GM19452 (cell line): ENCODE measurements around the gene ADSS2.
"Not testable (repeated sequence)": the region's sequence is repeated elsewhere in the genome, so short reads cannot be mapped to it uniquely, and the experiment has no call there.

ENCODE experiments used
- ATAC-seq: cut with Tn5 transposase; IDR thresholded peaks from one replicate; pipeline ENCODE4 v1.9.1; 2021; ENCODE audit not compliant: unreplicated experiment

The ADSS2 gene

DNA sequence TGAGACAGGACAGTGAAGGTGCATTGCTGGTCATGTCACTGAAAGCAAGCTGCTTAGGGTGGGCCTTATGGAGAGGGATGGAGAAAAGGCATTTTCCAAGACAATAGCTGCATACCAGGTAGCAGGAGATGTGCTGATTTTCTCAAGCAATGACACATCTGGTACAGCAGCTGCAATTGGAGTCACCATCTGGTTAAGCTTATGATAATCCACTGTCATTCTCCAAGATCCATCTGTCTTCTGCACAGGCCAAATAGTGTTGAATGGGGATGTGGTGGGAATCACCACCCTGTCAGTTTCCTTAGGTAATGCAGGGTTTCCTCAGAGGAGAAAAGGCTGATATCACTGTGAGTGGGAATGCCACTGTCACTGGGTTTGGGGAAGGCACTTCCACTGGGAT, 54.6 kb downstream of the ADSS2 start:
- ATAC-seq, result no peak

DNA sequence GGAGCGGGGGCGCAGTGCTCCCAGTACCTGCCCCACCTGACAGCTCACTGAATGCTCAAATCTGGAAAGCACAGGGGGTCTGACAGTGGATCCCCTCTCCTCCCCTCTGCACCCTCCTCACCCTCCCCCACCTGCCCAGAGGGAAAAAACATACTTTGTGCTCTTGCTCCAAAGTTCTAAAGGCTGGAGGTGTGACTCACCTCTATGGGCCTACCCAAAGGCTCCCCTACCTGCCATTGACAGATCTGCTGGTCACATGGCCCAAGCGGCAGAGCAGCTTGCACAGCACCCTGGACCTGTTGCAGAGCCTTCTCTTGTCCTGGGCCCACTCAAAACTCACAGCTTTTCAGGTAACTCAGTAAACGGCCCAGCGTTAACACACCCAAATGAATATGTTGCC, 55.7 kb downstream of the ADSS2 start:
- no peak for ATAC-seq

DNA sequence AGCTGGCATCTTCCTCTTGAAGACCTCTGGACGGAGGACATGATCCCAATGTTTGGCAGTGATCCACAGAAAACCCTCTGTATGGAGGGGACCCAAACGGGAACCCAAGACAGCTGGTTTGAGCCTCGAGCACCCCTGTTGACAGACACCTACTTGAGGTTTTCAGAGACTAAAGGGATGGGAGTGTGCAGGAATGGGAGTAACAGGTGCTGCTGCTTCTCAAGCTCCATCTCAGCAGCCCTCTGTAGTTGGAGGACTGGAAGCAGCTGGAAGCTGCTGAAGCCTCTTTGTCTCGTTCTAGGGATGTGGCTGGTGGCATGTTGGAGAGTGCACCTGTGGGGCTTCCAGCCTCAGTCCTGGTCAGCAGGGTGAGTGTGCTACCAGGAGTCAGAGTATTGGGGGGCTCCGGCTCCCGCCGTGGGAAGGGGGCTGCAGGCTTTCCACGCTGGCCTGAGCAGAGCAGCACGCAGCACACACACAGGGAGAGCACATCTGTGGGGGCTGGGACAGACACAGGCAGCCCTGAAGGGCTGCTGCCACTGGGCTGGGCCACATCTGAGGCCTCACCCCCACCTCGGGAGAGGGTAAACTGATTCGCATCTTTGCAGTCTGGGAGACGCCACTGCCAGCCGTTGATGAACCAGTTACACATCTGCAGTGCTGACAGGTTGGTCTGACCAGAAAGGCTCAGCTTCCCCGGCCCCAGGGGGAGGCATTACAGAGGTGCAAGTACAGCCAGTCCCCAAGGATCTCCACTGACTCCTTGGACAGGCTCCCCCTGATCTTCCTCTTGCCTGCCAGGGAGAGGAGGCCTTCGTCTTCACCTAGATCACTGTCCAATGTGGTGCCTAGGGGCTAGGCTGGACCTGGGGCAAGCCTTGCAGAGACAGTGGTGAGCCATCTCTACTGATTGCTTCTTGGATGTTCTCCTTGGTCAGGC, 56.6 kb downstream of the ADSS2 start:
- no peak for ATAC-seq

DNA sequence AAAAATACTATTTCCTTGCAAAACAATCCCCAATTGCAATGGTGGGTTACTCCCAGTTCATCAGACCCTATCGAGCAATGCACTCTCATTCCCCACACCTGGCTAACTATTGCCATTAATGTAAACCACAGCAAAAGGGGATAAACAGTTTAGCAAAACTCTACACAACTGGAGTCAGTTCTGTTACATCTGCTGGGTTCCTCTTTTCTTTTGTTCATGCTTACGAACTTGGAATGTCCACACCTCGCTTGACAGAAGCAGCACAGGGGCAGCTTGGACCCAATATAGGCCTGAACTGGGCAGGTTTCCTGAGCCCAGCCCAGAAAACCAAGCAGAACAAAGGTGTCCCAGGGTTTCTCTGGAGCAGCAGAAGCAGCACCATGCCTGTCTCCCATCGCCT, 57.4 kb downstream of the ADSS2 start:
- ATAC-seq, result no peak

DNA sequence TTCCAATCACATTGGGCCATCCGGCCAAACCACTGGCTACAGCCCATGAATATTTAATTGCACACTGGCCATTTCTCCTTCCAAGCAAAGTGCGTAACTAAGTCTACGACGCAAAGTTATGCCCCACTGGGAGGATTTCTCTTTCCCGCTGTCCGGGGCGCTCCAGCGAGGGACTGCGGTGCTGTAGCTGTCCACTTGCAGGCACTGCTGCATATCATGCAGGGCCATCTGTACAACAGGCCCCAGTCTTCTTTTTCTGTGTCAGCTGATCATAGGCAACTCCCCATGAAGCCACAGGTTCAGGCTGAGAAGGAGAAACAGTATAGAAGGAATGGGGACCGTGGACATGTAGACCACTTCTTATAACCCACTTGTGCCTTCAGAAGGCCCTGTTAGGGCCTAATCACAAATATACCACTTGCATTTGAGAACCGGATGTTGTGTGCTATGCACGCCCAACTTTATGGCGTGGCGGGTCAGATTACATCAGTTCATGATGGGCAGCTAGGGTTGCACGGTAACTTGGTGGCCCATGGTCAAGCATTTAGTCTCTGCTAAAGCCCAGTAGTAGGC, 58.0 kb downstream of the ADSS2 start:
- ATAC-seq, result no peak

DNA sequence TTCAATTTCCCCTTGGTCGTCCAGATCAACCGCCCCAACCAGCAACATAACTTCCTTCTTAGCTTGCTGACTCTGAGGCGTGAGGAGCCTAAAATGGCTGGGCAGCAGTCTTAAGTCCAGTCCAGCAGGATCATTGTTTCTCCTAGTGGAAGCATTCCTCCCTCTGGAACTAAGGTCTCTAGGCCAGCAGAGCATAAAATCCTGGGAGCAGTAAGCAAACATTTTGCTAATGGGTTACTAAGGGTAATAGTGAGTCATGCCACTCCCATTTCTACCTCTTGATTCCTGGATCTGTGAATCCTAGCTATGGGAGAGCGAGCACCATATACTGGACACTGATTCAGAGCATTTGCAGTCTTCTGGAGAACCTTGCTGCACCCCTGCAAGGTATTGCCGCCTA, 59.9 kb downstream of the ADSS2 start:
- no peak for ATAC-seq

DNA sequence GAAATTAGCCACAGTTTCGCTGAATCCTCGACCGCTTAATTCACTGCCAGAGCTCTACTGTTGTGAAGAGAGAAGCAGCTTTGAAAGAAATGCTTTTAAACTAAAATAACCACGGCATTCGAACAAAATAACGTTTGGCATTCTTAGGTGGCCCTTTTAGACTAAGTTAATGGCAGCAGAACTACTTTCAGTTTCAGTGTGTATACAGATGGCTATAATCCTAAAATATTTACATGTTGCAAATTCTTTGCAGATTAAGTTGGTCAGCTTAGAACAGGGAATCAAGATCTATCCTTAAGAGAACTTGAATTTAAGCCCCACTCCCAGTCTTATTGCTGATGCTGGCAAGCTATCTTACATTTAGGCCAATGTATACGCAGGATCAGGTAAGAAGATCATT, 62.7 kb downstream of the ADSS2 start:
- ATAC-seq, result no peak

DNA sequence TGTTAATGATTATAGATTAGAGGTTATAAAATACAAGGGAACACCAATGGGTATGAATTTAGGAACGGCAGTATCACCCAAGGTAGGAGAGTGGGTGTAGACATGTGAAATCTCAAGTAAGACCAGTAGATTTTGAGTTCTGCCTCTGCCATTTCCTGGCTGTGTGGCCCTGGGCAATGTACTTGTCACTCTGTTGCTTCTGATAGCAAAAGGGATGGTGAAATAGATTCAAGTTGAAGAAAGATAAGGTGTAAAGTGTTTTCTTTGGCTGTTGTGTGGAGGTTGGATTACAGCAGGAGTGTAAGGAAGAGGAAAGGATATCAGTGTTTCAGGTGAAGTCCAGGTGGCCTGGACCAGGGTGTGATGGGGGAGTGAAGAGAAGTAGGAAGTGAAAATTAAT, 64.3 kb downstream of the ADSS2 start:
- no peak for ATAC-seq

DNA sequence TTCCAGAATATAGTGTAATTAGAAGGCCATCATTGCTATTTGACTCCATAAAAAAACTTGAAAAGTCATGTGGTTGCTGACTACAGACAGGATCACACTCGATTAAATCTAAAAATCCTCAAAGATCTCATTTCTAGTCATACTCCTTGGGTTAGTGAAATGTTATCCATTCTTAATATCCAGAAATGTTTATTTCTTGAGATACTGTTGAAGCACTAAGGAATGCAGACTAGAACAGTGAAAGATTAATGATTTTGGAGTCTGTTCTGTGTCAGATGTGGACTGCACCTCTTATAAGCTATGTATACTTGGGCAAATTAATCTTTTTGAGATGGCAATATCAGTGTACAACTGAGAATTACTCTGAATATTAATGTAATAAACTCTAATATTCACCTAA, 65.1 kb downstream of the ADSS2 start:
- no peak for ATAC-seq

DNA sequence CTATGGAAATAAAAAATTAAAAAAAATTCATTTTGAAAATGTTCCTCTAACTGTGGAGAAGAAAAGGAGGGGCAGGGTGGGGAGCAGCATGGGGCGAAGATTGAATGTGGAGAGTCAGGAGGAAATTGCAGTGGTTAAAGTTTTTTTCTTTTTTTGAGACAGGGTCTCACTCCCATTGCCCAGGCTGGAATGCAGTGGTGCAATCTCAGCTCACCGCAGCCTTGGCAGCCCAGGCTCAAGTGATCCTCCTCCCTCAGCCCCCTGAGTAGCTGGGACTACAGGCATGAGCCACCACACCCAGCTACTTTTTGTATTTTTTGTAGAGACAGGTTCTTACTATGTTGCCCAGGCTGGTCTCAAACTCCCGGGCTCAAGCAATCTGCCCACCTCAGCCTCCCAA, 67.6 kb downstream of the ADSS2 start:
- no peak for ATAC-seq

DNA sequence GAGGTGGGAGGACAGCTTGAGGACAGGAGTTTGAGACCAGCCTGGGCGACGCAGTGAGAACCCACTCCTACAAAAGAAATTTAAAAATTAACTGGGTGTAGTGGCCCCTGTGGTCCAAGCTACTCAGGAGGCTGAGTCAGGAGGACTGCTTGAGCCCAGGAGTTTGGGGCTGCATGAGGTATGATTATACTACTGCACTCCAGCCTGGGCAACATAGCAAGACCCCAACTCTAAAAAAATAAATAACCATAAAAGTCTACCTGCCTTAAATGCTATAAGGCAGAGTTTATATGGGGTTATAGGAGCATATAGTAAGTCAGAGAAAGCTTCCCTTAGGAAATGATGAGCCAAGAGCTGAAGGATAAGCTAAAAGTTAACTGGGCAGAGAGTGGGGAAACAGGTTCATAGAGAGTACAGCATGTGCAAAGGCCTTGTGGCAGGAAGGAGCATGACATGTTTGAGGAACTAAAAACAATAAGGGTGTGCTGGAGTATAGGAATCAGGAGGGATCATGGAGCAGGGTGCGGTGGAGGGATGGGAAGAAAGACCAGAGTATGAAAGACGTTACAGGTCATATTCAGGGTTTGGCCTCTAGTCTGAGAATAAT, 68.3 kb downstream of the ADSS2 start:
- no peak for ATAC-seq

DNA sequence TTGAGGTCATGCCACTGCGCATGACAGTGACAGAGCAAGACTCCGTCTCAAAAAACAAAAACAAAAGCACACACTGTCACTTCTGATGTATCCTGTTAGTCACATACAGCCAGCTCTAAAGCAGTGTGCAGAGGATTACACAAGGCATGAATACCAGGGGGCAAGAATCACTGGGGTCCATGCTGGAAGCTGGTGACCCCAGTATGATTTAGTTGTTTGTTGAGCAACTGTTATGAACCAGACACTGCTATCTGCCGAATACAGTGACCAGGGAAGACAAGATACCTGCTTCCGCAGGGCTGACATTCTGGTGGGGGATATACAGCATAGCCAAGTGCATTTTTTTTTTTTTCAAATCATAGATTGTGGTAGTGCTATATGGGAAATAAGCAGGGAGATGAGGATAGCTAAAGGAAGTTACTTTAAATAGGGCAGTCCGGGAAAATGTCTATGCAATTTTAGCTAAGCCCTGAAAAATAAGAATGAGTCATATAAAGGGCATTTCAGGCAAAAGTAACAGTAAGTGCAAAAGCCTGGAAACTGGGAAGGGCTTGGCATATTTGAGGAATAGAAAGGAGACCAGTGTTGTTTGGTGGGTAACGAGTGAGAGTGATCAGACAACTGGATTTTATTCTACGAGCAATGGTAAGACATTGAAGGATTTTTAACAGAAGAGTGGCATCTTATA, 69.7 kb downstream of the ADSS2 start:
- ATAC-seq, result no peak

DNA sequence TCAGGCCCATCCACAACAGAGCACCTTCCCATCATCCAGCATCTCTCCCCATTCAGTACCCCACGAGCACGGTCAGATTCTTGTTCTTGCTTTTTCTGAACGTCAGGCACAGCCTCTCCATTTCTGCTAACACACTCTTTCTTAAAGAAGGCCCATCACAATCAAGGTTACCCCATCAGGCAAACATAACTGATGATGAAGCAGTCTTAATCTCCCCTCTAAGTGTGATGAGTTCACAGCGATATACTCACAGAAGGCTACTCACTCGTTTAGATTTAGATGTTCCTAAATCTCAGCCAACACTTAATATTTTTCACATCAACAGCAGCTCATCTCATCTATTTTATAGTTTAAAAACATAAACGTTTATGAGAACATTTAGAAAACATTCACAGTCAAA, 75.6 kb downstream of the ADSS2 start:
- no peak for ATAC-seq

DNA sequence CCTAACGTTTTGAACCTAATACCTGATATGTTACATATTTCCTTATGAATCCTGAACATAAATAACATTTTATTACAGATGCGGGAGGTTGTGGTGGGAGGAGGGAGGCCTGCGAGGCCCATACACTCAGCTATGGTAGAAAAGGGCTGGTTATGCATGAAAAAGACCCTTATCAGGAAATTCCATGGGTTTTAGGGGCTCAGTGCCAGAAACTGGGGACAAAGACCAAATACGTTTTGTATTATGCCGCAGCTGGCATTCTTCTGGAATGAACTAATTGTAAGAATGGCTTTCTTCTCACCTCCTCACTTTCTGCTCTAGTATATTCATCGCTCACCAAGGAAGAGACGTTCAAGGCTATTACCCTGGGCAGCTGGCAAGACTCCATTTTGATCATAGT, 76.7 kb downstream of the ADSS2 start:
- no peak for ATAC-seq

DNA sequence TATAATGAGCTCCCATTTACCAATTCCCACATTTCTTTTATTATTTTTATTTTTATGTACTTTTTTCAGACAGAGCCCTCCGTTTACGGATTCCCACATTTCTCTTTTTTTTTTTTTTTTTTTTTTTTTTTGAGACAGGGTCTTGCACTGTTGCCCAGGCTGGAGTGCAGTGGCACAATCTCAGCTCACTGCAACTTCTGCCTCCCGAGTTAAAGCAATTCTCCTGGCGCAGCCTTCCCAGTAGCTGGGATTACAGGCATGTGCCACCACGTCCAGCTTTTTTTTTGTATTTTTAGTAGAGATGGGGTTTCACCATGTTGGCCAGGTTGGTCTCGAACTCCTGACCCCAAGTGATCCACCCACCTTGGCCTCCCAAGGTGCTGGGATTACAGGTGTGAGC, 77.2 kb downstream of the ADSS2 start:
- not testable (repeated sequence) for ATAC-seq

DNA sequence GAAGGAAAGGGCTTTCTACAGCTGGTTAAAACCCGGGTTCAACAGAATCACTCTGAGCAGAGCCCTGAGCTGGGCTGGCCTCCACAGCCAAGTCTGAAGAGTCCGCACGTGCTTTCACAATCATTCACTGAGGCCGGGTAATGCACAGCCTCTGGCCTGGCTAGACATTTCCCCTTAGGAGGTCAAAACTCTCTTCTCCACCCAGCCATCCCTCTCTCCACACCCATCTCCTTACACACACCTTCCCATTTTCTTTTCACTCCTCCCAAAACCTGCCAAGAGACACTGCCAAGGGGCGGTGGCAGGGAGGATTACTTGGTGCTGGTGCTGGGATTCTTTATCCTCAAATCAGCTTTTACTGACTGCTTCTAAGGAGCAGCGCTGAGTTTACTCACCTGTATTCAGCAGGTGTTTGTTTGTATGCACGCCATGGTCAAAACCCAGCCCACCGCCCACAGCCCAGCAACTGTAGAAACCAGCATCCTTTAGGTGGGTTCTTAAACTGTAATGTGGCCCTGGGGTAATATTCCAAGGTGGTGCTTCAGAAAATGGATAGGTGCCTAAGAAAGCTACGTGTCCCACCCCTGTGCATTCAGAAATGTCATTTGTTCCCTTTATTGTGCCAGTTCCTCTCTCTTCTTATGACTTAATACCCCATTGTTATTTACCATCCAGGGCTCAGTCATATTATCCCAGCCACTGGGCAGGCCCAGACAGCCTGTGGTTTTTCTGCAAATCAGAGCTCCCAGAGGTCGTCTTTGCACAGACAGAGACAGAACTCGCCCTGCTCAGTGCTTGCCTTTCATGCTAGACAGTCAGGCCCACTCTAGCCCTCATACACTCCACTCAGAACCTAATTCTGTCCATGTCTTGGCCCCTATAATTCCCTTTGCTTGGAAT, 80.2 kb downstream of the ADSS2 start:
- ATAC-seq, result peak; percentile 81

DNA sequence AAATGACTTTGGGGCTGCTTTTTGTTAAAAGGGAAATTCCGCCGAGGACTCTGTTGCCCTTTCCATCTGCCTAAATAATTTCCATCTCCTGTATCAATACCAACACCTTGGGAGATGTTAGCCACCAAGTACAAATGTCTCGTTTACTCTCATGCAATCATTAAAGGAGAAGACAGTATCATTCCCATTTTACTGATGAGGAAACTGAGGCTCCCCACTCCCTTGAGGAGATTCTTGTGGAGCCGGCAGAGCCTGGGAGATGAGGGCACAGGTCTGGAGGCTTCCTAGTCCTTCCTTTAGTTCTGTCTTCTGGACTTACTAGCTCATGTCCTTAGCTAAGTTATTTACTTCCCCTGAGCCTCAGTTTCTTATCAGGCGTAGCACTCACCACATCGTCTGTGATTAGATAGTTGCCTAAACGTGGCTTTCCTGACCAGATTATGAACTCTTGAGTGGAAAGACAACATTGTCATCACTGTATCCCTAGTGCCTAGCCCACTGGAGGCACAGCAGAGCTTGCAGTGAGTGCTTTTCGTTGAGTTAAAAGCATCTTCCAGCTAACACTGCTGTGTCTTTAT, 81.6 kb downstream of the ADSS2 start:
- ATAC-seq, result no peak

DNA sequence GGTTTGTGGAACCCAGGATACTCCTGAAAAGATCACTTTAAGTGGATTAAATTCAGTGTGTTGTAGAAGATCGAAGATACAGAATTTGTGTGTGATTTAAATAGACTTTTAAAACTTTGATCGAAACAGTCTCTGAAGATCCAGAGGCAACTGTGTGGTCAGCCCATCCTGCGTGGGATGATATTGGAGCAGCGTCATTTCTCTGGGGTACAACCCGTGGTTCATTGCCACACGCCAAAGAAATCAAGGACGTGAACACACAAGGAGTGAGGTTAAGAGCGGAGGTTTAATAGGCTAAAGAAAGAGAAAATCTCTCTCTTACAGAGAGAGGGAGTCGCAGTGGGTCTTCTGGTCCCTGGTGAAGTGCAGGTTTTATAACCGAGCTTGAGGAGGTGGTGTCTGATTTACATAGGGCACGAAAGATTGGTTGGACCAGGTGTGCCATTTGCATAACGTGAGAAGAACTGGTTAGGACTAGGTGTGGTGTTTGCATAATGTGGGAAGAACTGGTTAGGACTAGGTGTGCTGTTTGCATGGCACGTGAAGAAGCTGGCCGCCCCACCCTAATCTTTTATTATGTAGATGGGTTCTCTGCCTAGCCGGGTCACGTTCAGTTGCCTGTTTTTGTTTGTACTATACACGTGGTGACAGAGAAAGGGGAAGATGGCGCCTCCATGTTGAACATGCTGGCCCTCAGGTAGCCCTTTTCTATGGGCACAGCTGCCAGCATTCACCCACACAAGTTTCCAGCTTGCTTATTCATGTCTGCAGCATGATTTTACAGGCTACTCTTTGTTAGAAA, 82.3 kb downstream of the ADSS2 start:
- no peak for ATAC-seq

DNA sequence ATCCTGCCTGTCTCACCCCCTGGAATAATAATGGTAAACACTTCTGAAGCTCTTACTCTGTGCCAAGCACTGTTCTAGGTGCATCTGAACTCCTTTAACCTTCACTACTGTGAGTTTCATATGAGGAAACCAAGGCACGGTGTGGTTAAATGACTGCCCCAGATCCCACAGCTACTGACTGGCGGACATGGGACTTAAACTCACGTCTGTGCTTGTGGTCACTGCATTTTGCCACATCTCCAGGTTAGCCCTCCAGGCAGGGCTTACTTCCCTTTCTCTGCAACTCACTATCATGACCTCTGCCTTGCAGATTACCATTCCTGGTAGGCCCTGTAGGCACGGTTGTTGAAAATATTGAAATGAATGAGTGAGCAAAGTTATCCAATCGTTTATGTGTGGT, 83.4 kb downstream of the ADSS2 start:
- no peak for ATAC-seq
